K562 (cell line): ENCODE data around the gene SETD5. TPM values are rescaled to one million over a fixed set of nuclear protein-coding genes. Genes with fewer than 3 reads are reported as not detected.

Experiments
- ARID2 ChIP-seq: fragments of 450-650 bp; IDR thresholded peaks from 2 replicates; pipeline ENCODE4 v1.6.1; 2017; ENCODE audit warnings: antibody characterized with exemption, mild to moderate bottlenecking
- EZH2 ChIP-seq: IDR thresholded peaks from 2 replicates; pipeline ENCODE4 v1.6.1; 2012; ENCODE audit warnings: low read depth, mild to moderate bottlenecking, inconsistent platforms, low read length, borderline replicate concordance
- FOXA3 ChIP-seq, 2 experiments: fragments of 450-650 bp in 1 of 2; sonication (generic) in 1 of 2; formaldehyde crosslinking; IDR thresholded peaks in 1 of 2; conservative IDR thresholded peaks in 1 of 2; 2 replicates each; pipeline versions ENCODE4 v1.4.0 to v1.8.0; 2020 to 2022; ENCODE audit warnings: mild to moderate bottlenecking in 2 of 2, missing genetic modification reagents in 1 of 2
- HMGN3 ChIP-seq: IDR thresholded peaks from 2 replicates; pipeline ENCODE4 v1.6.1; 2011; ENCODE audit warnings: borderline replicate concordance, low read depth, mild to moderate bottlenecking, mixed read lengths, low read length; ENCODE audit not compliant: insufficient read length; ENCODE audit errors: extremely low read depth
- HNRNPH1 ChIP-seq: fragments of 200-400 bp; formaldehyde crosslinking; optimal IDR thresholded peaks from 2 replicates; pipeline ENCODE3; 2017; ENCODE audit warnings: low read depth, mild to moderate bottlenecking, low read length, moderate library complexity
- HNRNPL ChIP-seq: fragments of 200-400 bp; formaldehyde crosslinking; IDR thresholded peaks from 2 replicates; pipeline ENCODE4 v1.6.1; 2017; ENCODE audit warnings: low read depth, mild to moderate bottlenecking, low read length
- IFI16 ChIP-seq: fragments of 250-450 bp; sonication (Bioruptor Pico); IDR thresholded peaks from 2 replicates; pipeline ENCODE4 v2.1.2; 2022; ENCODE audit warnings: mild to moderate bottlenecking, inconsistent platforms
- MCM7 ChIP-seq, 2 experiments: fragments of 450-650 bp; IDR thresholded peaks; 2 replicates each; pipeline ENCODE4 v1.6.1; 2016 to 2018
- MYBL2 ChIP-seq, 2 experiments: fragments of 450-650 bp in 1 of 2; sonication (generic) in 1 of 2; formaldehyde crosslinking in 1 of 2; IDR thresholded peaks; 2 replicates each; pipeline versions ENCODE4 v1.6.1 to v1.8.1; 2017 to 2022; ENCODE audit warnings: borderline replicate concordance in 1 of 2, inconsistent platforms in 1 of 2, low read depth in 1 of 2, mild to moderate bottlenecking in 1 of 2, missing genetic modification reagents in 1 of 2, moderate library complexity in 1 of 2
- NBN ChIP-seq: fragments of 450-650 bp; IDR thresholded peaks from 2 replicates; pipeline ENCODE4 v1.6.1; 2016; ENCODE audit warnings: low read depth, mild to moderate bottlenecking
- NFIX ChIP-seq: fragments of 250-450 bp; sonication (Bioruptor Pico); IDR thresholded peaks from 2 replicates; pipeline ENCODE4 v1.4.0; 2020; ENCODE audit warnings: low read depth, mild to moderate bottlenecking, moderate library complexity
- POLR2G ChIP-seq: fragments of 200-400 bp; formaldehyde crosslinking; IDR thresholded peaks from 2 replicates; pipeline ENCODE4 v1.6.1; 2017; ENCODE audit warnings: low read depth, mild to moderate bottlenecking, antibody characterized with exemption, low read length, moderate library complexity
- SMARCA5 ChIP-seq: fragments of 450-650 bp; IDR thresholded peaks from 2 replicates; pipeline ENCODE4 v1.6.1; 2016
- SMARCE1 ChIP-seq: fragments of 450-650 bp; IDR thresholded peaks from 2 replicates; pipeline ENCODE4 v1.7.1; 2016; ENCODE audit warnings: mild to moderate bottlenecking
- SRSF3 ChIP-seq: fragments of 200-400 bp; formaldehyde crosslinking; IDR thresholded peaks from 2 replicates; pipeline ENCODE4 v1.6.1; 2016; ENCODE audit warnings: mild to moderate bottlenecking, low read length, moderate library complexity; ENCODE audit not compliant: insufficient read depth
- TARDBP ChIP-seq: fragments of 450-650 bp; IDR thresholded peaks from 2 replicates; pipeline ENCODE4 v1.6.1; 2016
- WHSC1 ChIP-seq: IDR thresholded peaks from one replicate; pipeline ENCODE4 v1.6.1; 2012; ENCODE audit warnings: low read length, control low read depth, inconsistent platforms
- ZNF354B ChIP-seq: fragments of 250-450 bp; sonication (Bioruptor Pico); IDR thresholded peaks from 2 replicates; pipeline ENCODE4 v1.4.0; 2020
- ZNF644 ChIP-seq: fragments of 200-800 bp; sonication (Bioruptor generic); IDR thresholded peaks from 2 replicates; pipeline ENCODE4 v1.6.1; 2016; ENCODE audit warnings: low read depth, missing genetic modification characterization, missing compliant biosample characterization
- ZNF785 ChIP-seq: fragments of 250-450 bp; sonication (Bioruptor Pico); IDR thresholded peaks from 2 replicates; pipeline ENCODE4 v1.4.0; 2020; ENCODE audit warnings: mild to moderate bottlenecking
- polyA plus RNA-seq, 8 experiments: library from polyadenylated mRNA; depleted of rRNA in 4 of 8; stranded (reverse) in 5 of 8; unstranded in 3 of 8; fragments of >200 nt; fragmentation: Nextera tagmentation in 2 of 8; fragmentation: Illumina TruSeq in 1 of 8; extraction: Ambion mirVana in 2 of 8; extraction: Trizol in 1 of 8; gene quantifications; 2 replicates each; pipeline versions ENCODE4 v1.2.1 to v1.2.3, GENCODE V29; 2011 to 2014; ENCODE audit warnings: inconsistent platforms in 1 of 8, missing spikeins in 1 of 8
- total RNA-seq, 7 experiments: library from RNA; depleted of rRNA in 6 of 7; stranded (reverse); fragments of >200 nt in 6 of 7; fragmentation: Illumina TruSeq in 2 of 7; extraction: Trizol in 2 of 7; gene quantifications; 2 replicates each; pipeline versions ENCODE4 v1.2.1 to v1.2.3, GENCODE V29; 2011 to 2021; ENCODE audit warnings: low replicate concordance in 1 of 7
- TF ChIP-seq, protein P1 (sequence below): fragments of 150-350 bp; IDR thresholded peaks from 2 replicates; pipeline ENCODE4 v1.6.1; 2014; ENCODE audit warnings: low read depth, mild to moderate bottlenecking, low read length, borderline replicate concordance
- TF ChIP-seq, protein P2 (sequence below): sonication (generic); formaldehyde crosslinking; IDR thresholded peaks from 2 replicates; pipeline ENCODE4 v1.8.0; 2022; ENCODE audit warnings: mild to moderate bottlenecking, missing genetic modification reagents
- TF ChIP-seq, protein P3 (sequence below): sonication (generic); formaldehyde crosslinking; IDR thresholded peaks from 2 replicates; pipeline ENCODE4 v1.8.1; 2023; ENCODE audit warnings: mild to moderate bottlenecking, missing genetic modification reagents, moderate library complexity
- TF ChIP-seq, protein P4 (sequence below): fragments of 450-650 bp; IDR thresholded peaks from one replicate; pipeline ENCODE4 v1.6.1; 2018; ENCODE audit warnings: mild to moderate bottlenecking, moderate library complexity; ENCODE audit not compliant: partially characterized antibody

SETD5 gene
- total and polyA plus RNA-seq, 9 of the 15 experiments (the other 6 are each of a cell fraction or from before 2014, with no cell fraction given): 20.8 to 135 (median 87.2) TPM

DNA sequence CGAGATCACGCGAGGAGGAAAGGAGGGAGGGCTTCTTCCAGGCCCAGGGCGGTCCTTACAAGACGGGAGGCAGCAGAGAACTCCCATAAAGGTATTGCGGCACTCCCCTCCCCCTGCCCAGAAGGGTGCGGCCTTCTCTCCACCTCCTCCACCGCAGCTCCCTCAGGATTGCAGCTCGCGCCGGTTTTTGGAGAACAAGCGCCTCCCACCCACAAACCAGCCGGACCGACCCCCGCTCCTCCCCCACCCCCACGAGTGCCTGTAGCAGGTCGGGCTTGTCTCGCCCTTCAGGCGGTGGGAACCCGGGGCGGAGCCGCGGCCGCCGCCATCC, 1.1 kb upstream of the SETD5 start (continued):
- TF ChIP-seq, protein P1, sequence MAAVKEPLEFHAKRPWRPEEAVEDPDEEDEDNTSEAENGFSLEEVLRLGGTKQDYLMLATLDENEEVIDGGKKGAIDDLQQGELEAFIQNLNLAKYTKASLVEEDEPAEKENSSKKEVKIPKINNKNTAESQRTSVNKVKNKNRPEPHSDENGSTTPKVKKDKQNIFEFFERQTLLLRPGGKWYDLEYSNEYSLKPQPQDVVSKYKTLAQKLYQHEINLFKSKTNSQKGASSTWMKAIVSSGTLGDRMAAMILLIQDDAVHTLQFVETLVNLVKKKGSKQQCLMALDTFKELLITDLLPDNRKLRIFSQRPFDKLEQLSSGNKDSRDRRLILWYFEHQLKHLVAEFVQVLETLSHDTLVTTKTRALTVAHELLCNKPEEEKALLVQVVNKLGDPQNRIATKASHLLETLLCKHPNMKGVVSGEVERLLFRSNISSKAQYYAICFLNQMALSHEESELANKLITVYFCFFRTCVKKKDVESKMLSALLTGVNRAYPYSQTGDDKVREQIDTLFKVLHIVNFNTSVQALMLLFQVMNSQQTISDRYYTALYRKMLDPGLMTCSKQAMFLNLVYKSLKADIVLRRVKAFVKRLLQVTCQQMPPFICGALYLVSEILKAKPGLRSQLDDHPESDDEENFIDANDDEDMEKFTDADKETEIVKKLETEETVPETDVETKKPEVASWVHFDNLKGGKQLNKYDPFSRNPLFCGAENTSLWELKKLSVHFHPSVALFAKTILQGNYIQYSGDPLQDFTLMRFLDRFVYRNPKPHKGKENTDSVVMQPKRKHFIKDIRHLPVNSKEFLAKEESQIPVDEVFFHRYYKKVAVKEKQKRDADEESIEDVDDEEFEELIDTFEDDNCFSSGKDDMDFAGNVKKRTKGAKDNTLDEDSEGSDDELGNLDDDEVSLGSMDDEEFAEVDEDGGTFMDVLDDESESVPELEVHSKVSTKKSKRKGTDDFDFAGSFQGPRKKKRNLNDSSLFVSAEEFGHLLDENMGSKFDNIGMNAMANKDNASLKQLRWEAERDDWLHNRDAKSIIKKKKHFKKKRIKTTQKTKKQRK: no peak
- no peak for TF ChIP-seq ARID2
- TF ChIP-seq, protein P2, sequence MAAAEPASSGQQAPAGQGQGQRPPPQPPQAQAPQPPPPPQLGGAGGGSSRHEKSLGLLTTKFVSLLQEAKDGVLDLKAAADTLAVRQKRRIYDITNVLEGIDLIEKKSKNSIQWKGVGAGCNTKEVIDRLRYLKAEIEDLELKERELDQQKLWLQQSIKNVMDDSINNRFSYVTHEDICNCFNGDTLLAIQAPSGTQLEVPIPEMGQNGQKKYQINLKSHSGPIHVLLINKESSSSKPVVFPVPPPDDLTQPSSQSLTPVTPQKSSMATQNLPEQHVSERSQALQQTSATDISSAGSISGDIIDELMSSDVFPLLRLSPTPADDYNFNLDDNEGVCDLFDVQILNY (CRISPR knock-in tag): no peak
- no peak for TF ChIP-seq ZNF354B (CRISPR knock-in tag)
- no peak for TF ChIP-seq HNRNPH1
- TF ChIP-seq FOXA3 (CRISPR knock-in tag; conservative IDR thresholded peaks at IDR 0.05 in 1 of 2, IDR thresholded peaks at IDR 0.05 in 1 of 2): no peak
- TF ChIP-seq, protein P3, sequence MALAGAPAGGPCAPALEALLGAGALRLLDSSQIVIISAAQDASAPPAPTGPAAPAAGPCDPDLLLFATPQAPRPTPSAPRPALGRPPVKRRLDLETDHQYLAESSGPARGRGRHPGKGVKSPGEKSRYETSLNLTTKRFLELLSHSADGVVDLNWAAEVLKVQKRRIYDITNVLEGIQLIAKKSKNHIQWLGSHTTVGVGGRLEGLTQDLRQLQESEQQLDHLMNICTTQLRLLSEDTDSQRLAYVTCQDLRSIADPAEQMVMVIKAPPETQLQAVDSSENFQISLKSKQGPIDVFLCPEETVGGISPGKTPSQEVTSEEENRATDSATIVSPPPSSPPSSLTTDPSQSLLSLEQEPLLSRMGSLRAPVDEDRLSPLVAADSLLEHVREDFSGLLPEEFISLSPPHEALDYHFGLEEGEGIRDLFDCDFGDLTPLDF (CRISPR knock-in tag): no peak
- peak; percentile 74; the same call in 1 of the 2 replicates for TF ChIP-seq NBN
- TF ChIP-seq, protein P4, sequence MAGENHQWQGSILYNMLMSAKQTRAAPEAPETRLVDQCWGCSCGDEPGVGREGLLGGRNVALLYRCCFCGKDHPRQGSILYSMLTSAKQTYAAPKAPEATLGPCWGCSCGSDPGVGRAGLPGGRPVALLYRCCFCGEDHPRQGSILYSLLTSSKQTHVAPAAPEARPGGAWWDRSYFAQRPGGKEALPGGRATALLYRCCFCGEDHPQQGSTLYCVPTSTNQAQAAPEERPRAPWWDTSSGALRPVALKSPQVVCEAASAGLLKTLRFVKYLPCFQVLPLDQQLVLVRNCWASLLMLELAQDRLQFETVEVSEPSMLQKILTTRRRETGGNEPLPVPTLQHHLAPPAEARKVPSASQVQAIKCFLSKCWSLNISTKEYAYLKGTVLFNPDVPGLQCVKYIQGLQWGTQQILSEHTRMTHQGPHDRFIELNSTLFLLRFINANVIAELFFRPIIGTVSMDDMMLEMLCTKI: no peak
- no peak for TF ChIP-seq TARDBP
- no peak for TF ChIP-seq WHSC1
- no peak for TF ChIP-seq NFIX
- no peak for TF ChIP-seq SMARCA5
- no peak for TF ChIP-seq IFI16 (CRISPR knock-in tag)
- no peak for TF ChIP-seq ZNF644 (tag)
- TF ChIP-seq MYBL2 (IDR thresholded peaks at IDR 0.05; ENCODE audit: low read depth): no peak
- no peak for TF ChIP-seq MYBL2 (CRISPR knock-in tag; IDR thresholded peaks at IDR 0.05; ENCODE audit: borderline replicate concordance)
- TF ChIP-seq HMGN3: no peak
- TF ChIP-seq SRSF3: no peak
- TF ChIP-seq MCM7 (IDR thresholded peaks at IDR 0.05): no peak
- TF ChIP-seq SMARCE1: peak; percentile 40; the same call in 1 of the 2 replicates
- no peak for TF ChIP-seq ZNF785 (CRISPR knock-in tag)
- TF ChIP-seq HNRNPL: no peak
- no peak for TF ChIP-seq POLR2G
- no peak for TF ChIP-seq EZH2
